A549 (cell line): ENCODE results near the gene OPCML. TPM values are rescaled to one million over a fixed set of nuclear protein-coding genes. Genes with fewer than 3 reads are reported as not detected.

ENCODE experiments used
- ATAC-seq, 2 experiments: fragments of 200-7000 bp in 1 of 2; fragments of >200 bp in 1 of 2; cut with Nextera tagmentation in 1 of 2; cut with Tn5 transposase in 1 of 2; 3 replicates each; pipeline versions ENCODE4 v1.8.0 to v1.9.1; 2018 to 2020; ENCODE audit warnings: mild to moderate bottlenecking in 1 of 2, moderate library complexity in 1 of 2
- CTCF ChIA-PET: fragments of 300-600 bp; sonication (Branson Sonifier 250); formaldehyde crosslinking; extraction: SDS; loops from one replicate; lab custom pipeline; 2021; ENCODE audit warnings: antibody characterized with exemption, inconsistent platforms; lab: Yijun Ruan, JAX
- POLR2A ChIA-PET: fragments of 350-600 bp; formaldehyde crosslinking; extraction: SDS; loops from one replicate; lab custom pipeline; 2021; ENCODE audit warnings: antibody characterized with exemption, inconsistent platforms; lab: Yijun Ruan, JAX
- DNase-seq, 2 experiments: peaks; one replicate each; pipeline versions ENCODE4 v3.0.0 to v3.0.0-alpha.2; 2011 to 2016; ENCODE audit warnings: low read depth in 1 of 2, low spot score in 1 of 2
- FAIRE-seq: peaks from 2 replicates; lab custom pipeline; 2011; peaks lifted over from hg19 to GRCh38; lab: Jason Lieb, UNC
- H3K27ac ChIP-seq, 2 experiments: fragments of >200 bp; sonication (Bioruptor Twin); formaldehyde crosslinking; 3 replicates each; pipeline ENCODE4 v1.5.1; 2016 to 2017
- H3K4me1 ChIP-seq: fragments of >200 bp; sonication (Bioruptor Twin); formaldehyde crosslinking; 3 replicates; pipeline ENCODE4 v1.6.1; 2016
- H3K4me2 ChIP-seq: fragments of >200 bp; sonication (Bioruptor Twin); formaldehyde crosslinking; 3 replicates; pipeline ENCODE4 v1.6.1; 2016
- H3K4me3 ChIP-seq: fragments of >200 bp; sonication (Bioruptor Twin); formaldehyde crosslinking; 3 replicates; pipeline ENCODE4 v1.5.1; 2016
- H3K9me3 ChIP-seq: fragments of >200 bp; sonication (Bioruptor Twin); formaldehyde crosslinking; 3 replicates; pipeline ENCODE4 v1.6.1; 2016
- ATOH8 ChIP-seq: fragments of 250-450 bp; sonication (Bioruptor Pico); IDR thresholded peaks from 2 replicates; pipeline ENCODE4 v1.5.0; 2020; ENCODE audit warnings: low read depth, mild to moderate bottlenecking, moderate library complexity
- BHLHE40 ChIP-seq: IDR thresholded peaks from 2 replicates; pipeline ENCODE4 v1.6.1; 2012; ENCODE audit warnings: low read depth, low read length, inconsistent platforms
- CBX2 ChIP-seq: fragments of 200-600 bp; sonication (generic); IDR thresholded peaks from 2 replicates; pipeline ENCODE4 v1.6.1; 2016; ENCODE audit warnings: low read depth, mild to moderate bottlenecking, borderline replicate concordance
- CBX8 ChIP-seq: fragments of 200-600 bp; sonication (generic); IDR thresholded peaks from 2 replicates; pipeline ENCODE4 v1.6.1; 2016
- CTCF ChIP-seq: fragments of >200 bp; sonication (Bioruptor Twin); formaldehyde crosslinking; IDR thresholded peaks from 3 replicates; pipeline ENCODE4 v1.5.1; 2016
- EHF ChIP-seq: fragments of 250-450 bp; sonication (Bioruptor Pico); IDR thresholded peaks from 2 replicates; pipeline ENCODE4 v1.5.0; 2020; ENCODE audit warnings: mild to moderate bottlenecking
- EP300 ChIP-seq, 2 experiments: fragments of >200 bp; sonication (Bioruptor Twin); formaldehyde crosslinking; IDR thresholded peaks; 2 replicates in 1 of 2; 3 replicates in 1 of 2; pipeline ENCODE4 v1.6.1; 2016 to 2017
- HES2 ChIP-seq: fragments of >200 bp; sonication (Bioruptor Twin); formaldehyde crosslinking; IDR thresholded peaks from 2 replicates; pipeline ENCODE4 v1.6.1; 2016
- HEYL ChIP-seq: fragments of 250-450 bp; sonication (Bioruptor Pico); IDR thresholded peaks from 2 replicates; pipeline ENCODE4 v1.8.0; 2021; ENCODE audit warnings: mild to moderate bottlenecking, moderate library complexity
- HOXB13 ChIP-seq: fragments of 250-450 bp; sonication (Bioruptor Pico); IDR thresholded peaks from 2 replicates; pipeline ENCODE4 v1.5.0; 2020; ENCODE audit warnings: low read depth, mild to moderate bottlenecking, moderate library complexity
- JUNB ChIP-seq: fragments of >200 bp; sonication (Bioruptor Twin); formaldehyde crosslinking; IDR thresholded peaks from 2 replicates; pipeline ENCODE4 v1.6.1; 2016
- KDM5A ChIP-seq: fragments of 200-600 bp; sonication (generic); IDR thresholded peaks from 2 replicates; pipeline ENCODE4 v1.6.1; 2016; ENCODE audit warnings: antibody characterized with exemption, mild to moderate bottlenecking
- MAFK ChIP-seq: fragments of 450-650 bp; IDR thresholded peaks from 2 replicates; pipeline ENCODE4 v1.6.1; 2014; ENCODE audit not compliant: partially characterized antibody
- MAX ChIP-seq: IDR thresholded peaks from 2 replicates; pipeline ENCODE4 v1.6.1; 2012
- MYC ChIP-seq: IDR thresholded peaks from 2 replicates; pipeline ENCODE4 v1.6.1; 2012; ENCODE audit warnings: mild to moderate bottlenecking, inconsistent platforms, low read length, improper control_type of control experiment, borderline replicate concordance
- NFE2L2 ChIP-seq: fragments of 150-350 bp; conservative IDR thresholded peaks from 2 replicates; pipeline ENCODE4 v1.6.1; 2014; ENCODE audit warnings: low read length
- POLR2AphosphoS2 ChIP-seq: conservative IDR thresholded peaks from 2 replicates; pipeline ENCODE4 v1.6.1; 2012; ENCODE audit warnings: low read length, improper control_type of control experiment, inconsistent platforms
- RCOR1 ChIP-seq: fragments of 150-350 bp; IDR thresholded peaks from 2 replicates; pipeline ENCODE4 v1.6.1; 2014; ENCODE audit warnings: antibody characterized with exemption, low read length, low read depth
- REST ChIP-seq: fragments of 200-600 bp; sonication (generic); IDR thresholded peaks from 2 replicates; pipeline ENCODE4 v1.6.1; 2016; ENCODE audit warnings: antibody characterized with exemption, mild to moderate bottlenecking, moderate library complexity
- RNF2 ChIP-seq: fragments of 200-600 bp; sonication (generic); IDR thresholded peaks from 2 replicates; pipeline ENCODE4 v1.6.1; 2016; ENCODE audit warnings: low read depth, mild to moderate bottlenecking, antibody characterized with exemption, moderate library complexity, borderline replicate concordance
- SMC3 ChIP-seq: fragments of >200 bp; sonication (Bioruptor Twin); formaldehyde crosslinking; IDR thresholded peaks from 3 replicates; pipeline ENCODE4 v1.6.1; 2018; ENCODE audit warnings: inconsistent platforms
- SREBF2 ChIP-seq: fragments of 450-650 bp; IDR thresholded peaks from 2 replicates; pipeline ENCODE4 v1.6.1; 2014; ENCODE audit warnings: mild to moderate bottlenecking, moderate library complexity
- USF2 ChIP-seq: fragments of 450-650 bp; IDR thresholded peaks from 2 replicates; pipeline ENCODE4 v1.6.1; 2014; ENCODE audit warnings: antibody characterized with exemption
- ZC3H11A ChIP-seq: fragments of 450-650 bp; IDR thresholded peaks from 2 replicates; pipeline ENCODE4 v1.6.1; 2014; ENCODE audit warnings: antibody characterized with exemption, mild to moderate bottlenecking
- ZNF302 ChIP-seq: fragments of 250-450 bp; sonication (Bioruptor Pico); IDR thresholded peaks from 2 replicates; pipeline ENCODE4 v1.9.0; 2021; ENCODE audit warnings: inconsistent platforms, mild to moderate bottlenecking, moderate library complexity
- WGBS: methylation state at CpG from one replicate; pipeline ENCODE4 v1.1.6; 2017; ENCODE audit errors: missing lambda C conversion rate; 5-methylcytosine and 5-hydroxymethylcytosine counted together
- polyA plus RNA-seq, 4 experiments: library from polyadenylated mRNA; depleted of rRNA in 3 of 4; stranded (reverse); fragments of >200 nt; fragmentation: RNase III in 1 of 4; extraction: RNeasy Plus Mini Kit Qiagen cat#74134 plus additional on column Dnase treatment in 1 of 4; gene quantifications; 2 replicates in 3 of 4; 3 replicates in 1 of 4; pipeline ENCODE4 v1.2.3, GENCODE V29; 2011 to 2017

Gene OPCML
- polyA plus RNA-seq, 2 of the 4 experiments (the other 2 are of a cell fraction) = not detected

- no peak for TF ChIP-seq REST
- no peak for TF ChIP-seq JUNB
- no peak for TF ChIP-seq RCOR1
- TF ChIP-seq SMC3 = no peak
- TF ChIP-seq CBX8 = no peak
- no peak for TF ChIP-seq POLR2AphosphoS2
- no peak for TF ChIP-seq ZNF302 (CRISPR knock-in tag)
- TF ChIP-seq ATOH8 = no peak
Measured at GRCh38 chr11:133425992-133426391, 106.3 kb downstream of the OPCML start (continued).

GRCh38 chr11:133425245-133425644, 107.1 kb downstream of the OPCML start:
- FAIRE-seq = no peak
- POLR2A ChIA-PET = no interaction called here
- TF ChIP-seq HES2 (no peak), KDM5A (no peak), JUNB (no peak), HOXB13 (CRISPR knock-in tag) (no peak), CBX2 (no peak), MAX (no peak), EP300 (IDR thresholded peaks at IDR 0.05) (no peak), ATOH8 (no peak), RCOR1 (no peak), HEYL (no peak), RNF2 (no peak), EHF (CRISPR knock-in tag) (no peak), USF2 (no peak), SREBF2 (no peak), ZC3H11A (no peak), CTCF (no peak), BHLHE40 (no peak), MAFK (no peak), NFE2L2 (no peak), MYC (no peak)
- CTCF ChIA-PET = interaction anchor here (1.1 kb wide), 1 partner anchor 10 kb away, joined by 3 read pairs; no protein-coding TSS in a partner anchor
- Histone ChIP-seq H3K27ac (no peak overlapping the region), H3K9me3 (no peaks in the 10 kb centered on the region), H3K4me2 (no peak overlapping the region), H3K4me3 (no peak overlapping the region), H3K4me1 (no peaks in the 10 kb centered on the region)
- ATAC-seq = no peak
- 0% methylated on average over 1 of the region's 1 CpG for WGBS
- DNase-seq = no peak
